ENCODE results near the gene FPGS.

The FPGS gene

GRCh38 chr9:127772603-127773002 lies 30.1 kb upstream of the FPGS start:
- peaks cover 7% of the 10 kb centered on the region for H3K36me3 ChIP-seq (ENCODE audit: control insufficient read depth, insufficient read depth, low read length)
- no peaks in the 10 kb centered on the region for H3K27me3 ChIP-seq (replicated peaks; ENCODE audit: control insufficient read depth, insufficient read depth, low read length)
- H3K4me3 ChIP-seq (replicated peaks; ENCODE audit: low read depth, low read length) = no peak overlapping the region
- TF ChIP-seq CTCF (IDR thresholded peaks at IDR 0.05; ENCODE audit: insufficient read depth, low read length, poor library complexity, severe bottlenecking) = no peak
- no peak for DNase-seq (ENCODE audit: extremely low read depth, insufficient read length)

- H3K36me3 ChIP-seq (ENCODE audit: control insufficient read depth, insufficient read depth, low read length) = peaks cover 6% of the 10 kb centered on the region
- no peak for DNase-seq (ENCODE audit: extremely low read depth, insufficient read length)
- no peak overlapping the region for H3K4me3 ChIP-seq (replicated peaks; ENCODE audit: low read depth, low read length)
- H3K27me3 ChIP-seq (replicated peaks; ENCODE audit: control insufficient read depth, insufficient read depth, low read length) = no peaks in the 10 kb centered on the region
- TF ChIP-seq CTCF (IDR thresholded peaks at IDR 0.05; ENCODE audit: insufficient read depth, low read length, poor library complexity, severe bottlenecking) = no peak
Observed at GRCh38 chr9:127773272-127773671, 29.4 kb upstream of the FPGS start.

- Histone ChIP-seq H3K27me3 (replicated peaks; ENCODE audit: control insufficient read depth, insufficient read depth, low read length) (no peaks in the 10 kb centered on the region), H3K4me3 (replicated peaks; ENCODE audit: low read depth, low read length) (no peak overlapping the region), H3K36me3 (ENCODE audit: control insufficient read depth, insufficient read depth, low read length) (peaks cover 5% of the 10 kb centered on the region)
- TF ChIP-seq CTCF (IDR thresholded peaks at IDR 0.05; ENCODE audit: insufficient read depth, low read length, poor library complexity, severe bottlenecking) = no peak
- DNase-seq (ENCODE audit: extremely low read depth, insufficient read length) = no peak
Observed at GRCh38 chr9:127773981-127774380, 28.7 kb upstream of the FPGS start.

GRCh38 chr9:127776195-127776923 lies 26.3 kb upstream of the FPGS start:
- peak; percentile 82 for DNase-seq (ENCODE audit: extremely low read depth, insufficient read length)

GRCh38 chr9:127776924-127777289 lies 25.8 kb upstream of the FPGS start:
- Histone ChIP-seq H3K4me3 (replicated peaks; ENCODE audit: low read depth, low read length) (peak overlapping the region; percentile 73), H3K27me3 (replicated peaks; ENCODE audit: control insufficient read depth, insufficient read depth, low read length) (no peaks in the 10 kb centered on the region), H3K36me3 (ENCODE audit: control insufficient read depth, insufficient read depth, low read length) (peaks cover 4% of the 10 kb centered on the region)
- DNase-seq (ENCODE audit: extremely low read depth, insufficient read length) = peak; percentile 49
- TF ChIP-seq CTCF (IDR thresholded peaks at IDR 0.05; ENCODE audit: insufficient read depth, low read length, poor library complexity, severe bottlenecking) = no peak

More at GRCh38 chr9:127776195-127776923, 26.3 kb upstream of the FPGS start:
- Histone ChIP-seq H3K36me3 (ENCODE audit: control insufficient read depth, insufficient read depth, low read length) (peaks cover 4% of the 10 kb centered on the region), H3K27me3 (replicated peaks; ENCODE audit: control insufficient read depth, insufficient read depth, low read length) (no peaks in the 10 kb centered on the region), H3K4me3 (replicated peaks; ENCODE audit: low read depth, low read length) (peak overlapping the region; percentile 73)
- peak; percentile 11 for TF ChIP-seq CTCF (IDR thresholded peaks at IDR 0.05; ENCODE audit: insufficient read depth, low read length, poor library complexity, severe bottlenecking)
